AG08396 (cell line): ENCODE measurements around the gene RHOXF2.
"Not testable (repeated sequence)": the region's sequence is repeated elsewhere in the genome, so short reads cannot be mapped to it uniquely, and the experiment has no call there.

Experiments
- DNase-seq: peaks from one replicate; pipeline ENCODE4 v3.0.0; 2012; ENCODE audit warnings: low spot score, mixed read lengths

Gene RHOXF2, protein sequence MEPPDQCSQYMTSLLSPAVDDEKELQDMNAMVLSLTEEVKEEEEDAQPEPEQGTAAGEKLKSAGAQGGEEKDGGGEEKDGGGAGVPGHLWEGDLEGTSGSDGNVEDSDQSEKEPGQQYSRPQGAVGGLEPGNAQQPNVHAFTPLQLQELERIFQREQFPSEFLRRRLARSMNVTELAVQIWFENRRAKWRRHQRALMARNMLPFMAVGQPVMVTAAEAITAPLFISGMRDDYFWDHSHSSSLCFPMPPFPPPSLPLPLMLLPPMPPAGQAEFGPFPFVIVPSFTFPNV

DNA sequence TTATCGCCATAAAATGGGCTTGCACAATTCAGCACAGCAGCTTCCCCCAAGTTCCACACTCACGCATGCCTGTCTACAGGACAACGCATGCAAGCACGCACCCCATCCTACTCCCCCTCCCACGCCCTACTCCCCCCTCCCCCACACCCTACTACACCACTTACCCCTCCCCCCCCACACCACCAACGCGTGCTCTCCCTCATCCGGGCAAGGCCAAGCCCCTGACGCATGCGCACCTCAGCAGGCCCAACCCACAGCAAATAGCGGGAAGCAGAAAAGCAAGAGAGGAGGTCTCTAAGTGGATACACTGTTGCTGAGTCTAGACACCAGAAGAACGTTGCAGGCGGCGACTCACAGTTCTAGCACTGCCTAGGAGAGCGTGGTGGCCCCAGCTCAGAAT is at the start of gene RHOXF2:
RHOXF2 (plus strand) TSS at position 301 of the 400 bp plus-strand sequence. CDS start 138 bp downstream, outside the sequence.
- DNase-seq = not testable (repeated sequence)

DNA sequence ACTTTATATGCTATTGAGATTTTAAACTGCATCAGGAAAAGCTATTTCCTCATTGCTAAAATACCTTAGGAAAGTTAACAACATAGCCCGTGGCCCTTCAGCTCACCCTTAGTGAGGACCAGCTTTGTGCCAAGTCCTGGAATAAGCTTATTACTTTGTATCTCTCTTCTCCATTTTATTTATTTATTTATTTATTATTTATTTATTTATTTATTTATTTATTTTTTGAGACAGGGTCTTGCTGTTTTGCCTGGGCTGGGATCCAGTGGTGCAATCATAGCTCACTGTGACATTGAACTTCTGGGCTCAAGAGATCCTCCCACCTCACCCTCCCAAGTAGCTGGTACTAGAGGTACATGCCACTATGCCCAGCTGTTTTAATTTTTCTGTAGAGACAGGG is 49.0 kb upstream of the RHOXF2 start:
- DNase-seq = no peak

DNA sequence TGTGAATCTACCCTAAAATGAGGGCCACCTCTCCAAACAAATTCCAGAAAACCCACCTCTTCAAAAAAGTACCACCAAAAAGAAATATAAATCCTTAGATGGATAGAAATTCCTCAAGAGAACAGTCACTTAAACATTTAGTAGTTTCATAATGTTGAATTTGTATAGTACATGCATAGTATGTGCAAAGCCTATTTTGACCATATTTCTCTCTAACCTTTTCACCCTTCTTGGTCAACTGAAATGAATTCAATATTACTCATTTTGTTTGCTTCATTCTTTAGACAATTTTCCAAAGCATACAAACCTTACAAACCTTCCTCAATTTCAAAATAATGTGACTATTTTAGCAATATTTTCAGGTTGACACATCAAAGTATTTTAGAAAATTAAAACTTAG is 46.8 kb upstream of the RHOXF2 start:
- DNase-seq = no peak

DNA sequence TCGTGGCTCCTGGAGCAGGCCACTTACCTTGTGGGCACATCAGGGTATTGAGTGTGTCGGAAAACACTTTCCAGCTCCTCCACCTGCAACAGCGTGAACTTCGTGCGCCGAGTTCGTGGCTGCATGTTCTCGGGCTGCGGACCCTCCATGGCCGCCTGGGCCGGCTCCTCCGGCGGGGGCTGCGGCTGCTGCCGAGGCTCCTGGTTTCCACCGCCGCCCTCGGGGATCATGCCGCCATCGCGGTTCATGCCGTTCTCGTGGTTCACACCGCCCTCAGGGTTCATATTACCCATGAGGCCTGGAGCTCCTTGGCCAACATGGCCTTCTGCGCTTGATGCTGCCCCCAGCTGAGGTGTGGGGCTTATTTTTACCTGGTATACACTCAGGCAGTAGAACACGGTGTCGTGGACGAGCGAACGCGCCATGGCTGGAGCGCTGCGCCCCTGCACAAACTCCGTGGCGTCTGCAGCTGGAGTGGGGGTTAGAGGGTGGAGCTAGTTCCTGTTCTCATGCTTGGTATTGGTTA is 42.9 kb upstream of the RHOXF2 start, which contains the start of gene RHOXF1:
RHOXF1 (minus strand) TSS at position 476 of the 526 bp plus-strand sequence; CDS start at position 425, 51 bp downstream.
- DNase-seq = no peak

DNA sequence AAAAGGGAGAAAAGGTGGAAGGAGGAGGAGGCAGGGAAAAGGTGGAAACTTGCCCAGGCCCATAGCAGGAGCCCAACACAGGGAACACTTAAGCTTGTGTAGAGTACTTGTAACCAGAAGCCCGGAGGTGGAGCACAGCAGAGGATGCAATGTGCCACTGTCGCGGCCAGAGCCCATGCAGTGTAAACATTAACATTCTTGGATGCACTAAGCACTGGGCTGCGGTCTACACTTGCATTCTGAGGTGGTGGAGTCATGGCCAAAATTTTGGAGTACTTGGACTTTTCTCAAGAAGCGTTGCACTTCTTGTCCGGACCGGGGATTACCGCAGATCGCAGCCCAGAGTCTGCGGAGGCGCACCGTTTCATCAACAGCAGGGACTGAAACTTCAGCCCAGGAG is 38.2 kb upstream of the RHOXF2 start:
- peak; percentile 59 for DNase-seq

DNA sequence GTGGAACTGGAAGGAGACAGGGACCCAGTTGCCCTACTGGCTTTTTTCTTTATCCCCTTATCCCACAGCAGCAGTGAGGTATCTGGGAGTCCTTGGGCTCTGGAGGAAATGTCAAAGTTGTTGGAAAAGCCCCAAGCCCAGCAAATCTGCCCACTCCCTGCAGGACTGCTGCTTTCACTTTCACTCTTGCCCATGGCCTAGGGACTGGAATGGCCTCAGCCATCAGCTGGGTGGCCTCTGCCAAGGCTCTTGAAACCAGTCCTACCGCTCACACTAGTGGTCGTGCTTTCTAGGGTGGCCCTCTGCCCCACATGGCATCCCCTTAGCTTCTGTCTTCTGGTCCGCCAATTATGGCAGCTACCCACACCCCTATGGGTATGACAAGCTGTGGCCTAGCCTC is 33.0 kb upstream of the RHOXF2 start:
- DNase-seq = peak; percentile 21

DNA sequence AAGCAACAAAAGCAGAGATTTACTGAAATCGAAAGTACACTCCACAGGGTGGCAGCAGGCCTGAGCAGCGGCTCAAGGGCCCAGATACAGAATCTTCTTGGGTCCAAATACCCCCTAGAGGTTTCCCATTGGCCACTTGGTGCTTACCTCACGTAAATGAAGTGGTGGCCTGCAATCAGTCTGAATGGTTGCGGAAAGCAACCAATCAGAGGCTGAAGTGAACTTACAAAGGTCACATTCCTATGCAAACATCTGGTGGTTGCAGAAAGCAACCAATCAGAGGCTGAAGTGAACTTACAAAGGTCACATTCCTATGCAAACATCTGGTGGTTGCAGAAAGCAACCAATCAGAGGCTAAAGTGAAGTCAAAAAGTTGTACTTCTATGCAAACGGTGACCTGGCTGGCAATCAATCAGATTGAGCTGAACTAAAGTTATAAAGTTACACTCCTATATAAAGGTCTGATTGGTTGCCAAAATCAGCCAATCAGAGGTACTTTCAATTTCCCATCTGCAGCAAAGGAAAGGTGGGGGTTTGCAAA is 30.0 kb upstream of the RHOXF2 start:
- DNase-seq = not testable (repeated sequence)

DNA sequence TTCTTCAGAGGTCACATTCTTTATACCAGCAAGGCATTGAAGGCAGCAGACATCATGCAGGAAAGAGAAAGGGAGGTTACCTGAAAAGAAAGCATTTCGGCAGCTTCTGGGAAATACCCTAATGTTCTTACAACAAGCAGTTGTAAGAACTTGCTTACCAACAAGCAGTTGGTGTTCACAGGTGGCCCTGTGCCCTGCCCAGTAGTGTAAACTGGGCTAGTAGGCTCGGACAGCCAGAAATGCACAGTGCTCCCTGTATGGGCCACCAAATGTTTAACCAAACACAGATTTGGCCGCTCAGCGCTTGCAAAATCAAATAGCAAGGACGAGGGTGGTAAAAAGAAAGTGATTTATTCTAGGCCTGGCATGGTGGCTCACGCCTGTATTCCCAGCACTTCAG is 22.3 kb upstream of the RHOXF2 start:
- DNase-seq = no peak

DNA sequence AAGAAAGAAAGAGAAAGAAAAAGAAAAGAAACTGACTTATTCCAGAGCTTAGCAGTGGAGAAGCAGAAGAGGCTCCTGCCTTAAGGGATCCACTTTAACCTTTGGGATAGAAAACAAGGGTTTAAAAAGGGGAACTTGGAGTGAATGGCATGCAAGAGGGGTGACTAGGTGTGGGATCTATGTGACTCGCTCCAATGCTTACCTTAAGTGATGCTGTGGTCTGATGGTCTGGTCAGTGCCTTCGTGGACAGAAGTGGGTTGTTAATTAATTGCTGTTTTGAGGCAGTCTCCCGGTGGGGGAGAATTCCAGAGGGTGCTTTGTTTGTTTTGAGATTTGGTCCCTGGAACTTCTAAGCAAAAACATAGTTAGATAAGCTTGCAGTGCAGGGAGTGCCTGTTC is 21.6 kb upstream of the RHOXF2 start:
- DNase-seq = no peak

DNA sequence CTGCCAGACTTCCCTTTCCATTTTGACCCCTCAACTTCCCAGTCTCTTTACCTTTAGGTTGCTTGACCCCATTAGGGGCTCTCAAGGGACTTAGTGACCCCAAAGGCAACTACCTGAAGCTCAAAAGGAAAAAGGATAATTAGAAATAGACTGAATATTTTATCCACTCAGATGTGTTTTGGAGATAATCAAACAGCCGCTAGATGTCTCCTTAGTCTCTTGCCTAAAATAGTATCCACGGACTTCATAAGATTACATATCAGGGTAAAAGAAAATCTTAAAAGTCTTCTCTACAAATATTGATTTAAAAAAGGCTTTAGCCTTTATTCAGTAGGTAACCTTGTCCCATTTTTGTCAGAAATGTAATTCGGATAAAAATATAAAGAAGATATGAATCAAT is 21.0 kb upstream of the RHOXF2 start:
- DNase-seq = no peak

DNA sequence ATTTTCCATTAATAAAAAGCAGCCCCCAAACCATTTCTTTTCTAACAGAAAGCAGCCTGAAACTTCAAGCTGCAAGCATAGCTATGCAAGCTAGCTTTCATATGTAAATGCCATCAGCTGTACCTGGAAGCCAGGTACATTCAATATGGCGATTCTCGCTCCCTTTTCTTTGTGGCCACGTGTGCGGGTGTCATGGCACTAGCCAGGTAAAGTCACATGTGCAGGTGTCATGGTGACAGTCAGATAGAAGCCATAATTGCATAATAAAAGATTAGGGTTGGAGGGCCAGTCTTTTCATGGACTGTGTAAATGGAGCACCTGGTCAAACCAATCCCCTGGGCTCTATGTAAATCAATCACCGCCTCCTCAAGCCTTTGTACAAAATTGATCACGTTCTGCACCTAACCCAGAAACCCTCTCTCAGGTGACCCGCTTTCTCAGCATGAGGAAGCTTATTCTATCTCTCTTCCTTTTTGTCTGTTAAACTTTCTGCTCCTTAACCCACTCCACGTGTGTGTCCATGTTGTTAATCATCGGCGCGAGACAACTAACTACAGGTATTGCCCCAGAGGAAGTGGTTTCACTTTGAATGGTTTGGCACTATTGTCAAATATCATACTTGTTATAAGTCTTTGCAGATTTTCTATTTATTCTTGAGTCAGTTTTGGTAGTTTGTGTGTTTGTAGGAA is 18.0 kb upstream of the RHOXF2 start:
- no peak for DNase-seq

DNA sequence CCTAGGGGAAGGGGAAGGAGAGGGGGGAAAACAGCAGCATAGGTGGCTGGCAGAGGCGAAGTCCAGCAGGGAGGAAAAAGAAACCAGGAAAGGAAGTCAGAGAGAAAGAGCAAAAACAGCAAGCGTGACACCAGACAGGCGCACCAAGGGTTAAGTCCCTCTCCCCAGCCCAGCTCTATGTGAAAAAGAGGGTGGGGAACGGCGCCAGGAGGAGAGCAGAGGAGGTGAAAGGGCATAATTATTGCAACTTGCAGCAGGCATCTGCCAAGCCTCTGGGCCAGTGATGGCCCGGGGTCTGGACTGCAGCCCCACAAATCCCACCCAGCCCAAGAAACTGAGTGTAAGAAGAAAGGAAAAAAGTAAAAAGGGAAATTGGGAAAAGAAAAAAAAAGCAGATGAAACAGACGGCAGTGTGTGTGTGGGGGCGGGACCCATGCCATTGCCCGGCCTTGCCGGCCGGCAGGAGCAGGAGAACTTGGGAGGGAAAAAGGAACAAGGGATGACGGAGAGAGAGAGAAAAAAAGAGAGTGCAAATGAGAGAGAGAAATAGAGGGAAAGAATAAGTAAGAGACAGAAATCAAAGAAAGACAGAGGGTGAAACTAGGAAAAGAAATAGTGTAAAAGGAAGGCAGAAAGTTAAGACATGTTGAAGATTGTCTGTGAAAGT is 14.1 kb upstream of the RHOXF2 start:
- no peak for DNase-seq

DNA sequence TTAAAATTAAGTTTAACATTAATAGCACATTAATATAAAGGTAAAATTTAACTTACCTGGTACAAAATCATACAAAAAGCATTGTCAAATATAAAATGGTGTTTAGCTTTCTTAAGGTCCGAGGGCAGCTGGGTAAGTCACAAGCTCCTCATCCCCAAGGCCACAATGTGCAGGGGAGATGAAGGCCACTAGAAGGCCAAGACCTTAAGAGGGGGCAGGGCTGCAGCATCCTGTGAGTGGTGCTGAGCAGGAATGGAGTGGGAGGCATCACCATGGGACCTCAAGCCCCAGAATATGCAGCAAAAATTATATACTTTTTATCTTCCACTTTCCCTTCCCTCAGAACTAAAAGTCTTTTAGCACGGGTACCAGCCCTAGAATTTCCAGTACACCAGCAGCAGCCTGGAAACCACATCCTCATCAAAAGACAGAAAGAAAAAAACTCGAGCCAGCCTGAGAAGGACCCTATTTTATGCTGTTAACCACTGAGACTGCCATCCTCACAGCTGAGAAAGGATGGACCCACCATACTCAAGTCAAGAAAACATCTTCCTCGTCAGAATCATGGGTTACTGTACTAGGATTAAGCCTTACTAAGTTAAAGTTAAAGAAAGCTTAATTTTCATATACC is 13.0 kb upstream of the RHOXF2 start:
- DNase-seq = no peak

DNA sequence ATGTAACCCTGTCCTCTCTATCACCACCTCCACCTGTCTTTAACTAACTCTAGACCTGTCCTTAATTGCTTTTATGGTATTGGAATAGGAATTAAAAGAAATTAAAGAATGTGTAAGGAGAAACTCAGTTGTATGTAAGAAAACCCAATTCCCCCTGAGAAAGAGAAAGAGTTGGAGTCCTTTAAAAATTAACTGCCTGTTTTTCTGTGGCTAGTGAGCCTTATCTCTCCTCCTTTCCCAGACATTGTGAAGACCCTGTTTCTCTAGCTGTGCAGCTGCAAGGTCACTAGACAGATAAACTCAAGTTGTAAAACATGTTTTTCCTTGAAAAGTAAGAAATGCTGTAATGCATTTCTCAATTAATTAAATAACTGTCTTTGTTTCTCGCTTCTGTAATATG is 12.1 kb upstream of the RHOXF2 start:
- DNase-seq = not testable (repeated sequence)

DNA sequence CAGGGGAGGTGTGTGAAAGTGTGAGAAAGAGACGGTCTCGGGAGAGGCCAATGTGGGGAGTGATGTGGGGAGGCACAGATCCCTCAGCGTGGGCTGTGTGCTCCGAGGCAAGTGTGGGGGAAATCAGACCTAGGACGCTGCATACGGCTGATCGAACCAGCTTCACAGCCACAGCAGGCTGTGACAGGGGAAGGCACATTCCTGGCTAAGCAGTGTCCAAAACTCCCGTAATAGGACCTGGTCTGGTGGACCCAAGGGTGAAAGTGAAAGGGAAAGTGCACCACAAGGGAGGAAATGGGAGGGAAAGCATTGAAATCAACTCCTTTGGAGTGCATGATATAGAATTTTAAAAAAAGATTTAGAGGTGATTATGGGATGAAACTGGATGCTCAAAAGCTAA is 10.9 kb upstream of the RHOXF2 start:
- DNase-seq = no peak

DNA sequence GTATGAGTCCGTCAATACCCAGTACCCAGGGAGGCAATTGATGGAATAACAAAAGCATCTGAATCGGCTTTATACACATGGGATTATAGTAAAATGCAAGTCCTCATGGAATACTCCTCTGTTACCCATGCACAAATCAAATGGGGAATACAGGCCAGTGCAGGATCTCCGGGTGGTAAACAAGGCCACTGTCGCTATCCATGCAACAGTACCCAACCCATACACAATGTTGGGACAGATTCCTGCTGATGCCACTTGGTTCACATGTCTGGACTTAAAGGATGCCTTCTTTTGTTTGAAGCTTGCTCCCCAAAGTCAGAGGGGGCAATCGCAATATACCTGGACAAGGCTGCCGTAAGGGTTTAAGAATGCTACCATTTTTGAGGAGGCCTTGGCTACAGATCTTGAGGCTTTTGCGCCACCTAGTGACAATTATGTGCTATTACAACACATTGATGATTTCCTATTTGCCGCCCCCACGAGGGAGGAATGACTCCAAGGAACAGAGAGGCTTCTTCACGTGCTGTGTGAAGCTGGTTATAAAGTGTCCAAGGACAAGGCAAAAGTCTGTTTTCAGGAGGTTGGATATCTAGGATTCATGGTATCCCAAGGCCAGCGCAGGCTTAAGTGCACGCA is 8.2 kb upstream of the RHOXF2 start:
- DNase-seq = not testable (repeated sequence)

DNA sequence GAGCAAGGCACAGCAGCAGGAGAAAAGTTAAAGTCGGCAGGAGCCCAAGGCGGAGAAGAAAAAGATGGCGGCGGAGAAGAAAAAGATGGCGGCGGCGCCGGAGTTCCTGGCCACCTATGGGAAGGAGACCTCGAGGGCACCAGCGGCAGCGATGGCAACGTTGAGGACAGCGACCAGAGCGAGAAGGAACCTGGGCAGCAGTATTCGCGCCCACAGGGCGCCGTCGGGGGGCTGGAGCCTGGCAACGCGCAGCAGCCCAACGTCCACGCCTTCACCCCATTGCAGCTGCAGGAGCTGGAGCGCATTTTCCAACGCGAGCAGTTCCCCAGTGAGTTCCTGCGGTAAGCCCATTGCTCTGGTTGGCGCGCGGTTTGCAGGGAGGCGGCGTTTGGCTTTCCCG is 673 bp downstream of the RHOXF2 start:
- not testable (repeated sequence) for DNase-seq

DNA sequence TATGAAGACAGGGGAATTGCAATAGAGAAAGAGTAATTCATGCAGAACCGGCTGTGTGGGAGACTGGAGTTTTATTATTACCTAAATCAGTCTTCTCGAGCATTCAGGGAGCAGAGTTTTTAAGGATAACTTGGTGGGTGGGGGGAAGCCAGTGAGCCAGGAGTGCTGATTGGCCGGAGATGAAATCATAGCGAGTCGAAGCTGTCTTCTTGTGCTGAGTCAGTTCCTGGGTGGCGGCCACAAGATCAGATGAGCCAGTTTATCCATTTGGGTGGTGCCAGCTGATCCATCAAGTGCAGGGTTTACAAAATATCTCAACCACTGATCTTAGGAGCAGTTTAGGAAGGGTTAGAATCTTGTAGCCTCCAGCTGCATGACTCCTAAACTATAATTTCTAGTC is 34.8 kb downstream of the RHOXF2 start:
- DNase-seq = not testable (repeated sequence)

DNA sequence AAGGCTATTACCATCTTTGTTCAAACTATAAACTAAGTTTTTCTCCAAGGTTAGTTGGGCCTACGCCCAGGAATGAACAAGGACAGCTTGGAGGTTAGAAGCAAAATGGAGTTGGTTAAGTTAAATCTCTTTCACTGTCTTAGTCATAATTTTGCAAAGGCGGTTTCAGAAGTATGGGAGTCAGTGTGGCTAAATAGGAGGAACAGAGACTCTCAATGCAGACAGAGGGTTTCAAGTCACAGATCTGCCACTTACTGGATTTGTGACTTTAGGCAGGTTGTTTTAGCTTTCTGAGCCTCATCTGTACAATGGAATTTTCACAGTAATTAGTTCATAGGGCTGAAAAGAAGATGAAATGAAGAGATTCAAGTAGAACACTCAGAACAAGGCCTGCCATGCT is 35.3 kb downstream of the RHOXF2 start:
- not testable (repeated sequence) for DNase-seq

DNA sequence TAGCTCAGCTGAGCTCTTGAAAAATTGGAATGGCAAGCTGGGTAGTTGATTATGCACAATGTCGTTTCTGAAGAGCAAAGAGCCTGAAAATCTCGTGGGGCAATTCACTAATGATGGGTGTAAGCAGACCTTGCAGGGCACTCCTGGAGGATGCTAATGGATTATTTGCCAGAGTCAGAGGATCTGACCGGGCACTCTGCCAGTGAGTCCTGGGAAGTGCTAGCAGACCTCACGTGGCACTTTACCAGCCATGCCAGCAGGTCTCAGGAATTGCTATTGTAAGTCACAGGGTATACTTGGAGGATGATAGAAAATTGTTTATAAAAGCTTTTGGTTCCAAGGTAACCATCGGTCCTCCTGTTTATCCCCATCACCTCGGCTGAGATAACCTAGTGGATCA is 37.4 kb downstream of the RHOXF2 start:
- DNase-seq = not testable (repeated sequence)

DNA sequence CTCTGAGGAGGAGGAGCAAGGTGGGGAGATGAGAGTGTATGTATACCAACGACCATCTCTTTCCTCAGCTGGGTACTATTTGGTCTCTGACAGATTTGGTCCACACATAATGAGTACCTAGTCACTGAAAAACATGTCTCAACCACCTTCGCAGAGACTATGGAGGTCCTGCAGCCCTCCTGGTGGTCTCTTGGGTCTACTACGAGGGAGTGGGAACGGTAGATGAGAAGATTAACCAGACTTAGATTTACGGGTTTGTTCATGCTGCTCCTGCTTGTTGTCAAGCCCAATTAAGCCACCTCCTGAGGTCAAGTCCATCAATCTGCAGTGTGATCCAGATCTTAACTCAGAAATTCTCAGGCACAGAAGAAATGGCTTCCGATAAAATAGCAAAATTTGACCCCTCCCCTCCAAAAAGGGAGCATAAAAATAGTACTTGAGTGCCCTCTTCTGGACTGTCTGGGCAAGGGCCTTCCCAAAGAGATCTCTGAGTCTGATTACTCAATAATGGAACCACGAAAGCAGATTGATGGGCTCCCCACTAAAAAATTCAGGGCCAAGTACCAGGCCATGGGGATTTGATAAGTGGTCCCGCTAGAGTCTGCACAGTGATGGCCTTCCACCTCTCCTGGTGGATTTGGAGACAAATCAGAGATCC is 38.3 kb downstream of the RHOXF2 start:
- DNase-seq = not testable (repeated sequence)
